Urothelium cell line (cell line): Measurements from ENCODE around the gene KLF1.
"Not testable (repeated sequence)": the region's sequence is repeated elsewhere in the genome, so short reads cannot be mapped to it uniquely, and the experiment has no call there.

Experiments used
- DNase-seq: peaks from one replicate; pipeline ENCODE4 v3.0.0; 2011; ENCODE audit warnings: low spot score, mixed read lengths
- FAIRE-seq: peaks from 2 replicates; lab custom pipeline; 2011; peaks lifted over from hg19 to GRCh38; lab: Jason Lieb, UNC

KLF1 gene

DNA sequence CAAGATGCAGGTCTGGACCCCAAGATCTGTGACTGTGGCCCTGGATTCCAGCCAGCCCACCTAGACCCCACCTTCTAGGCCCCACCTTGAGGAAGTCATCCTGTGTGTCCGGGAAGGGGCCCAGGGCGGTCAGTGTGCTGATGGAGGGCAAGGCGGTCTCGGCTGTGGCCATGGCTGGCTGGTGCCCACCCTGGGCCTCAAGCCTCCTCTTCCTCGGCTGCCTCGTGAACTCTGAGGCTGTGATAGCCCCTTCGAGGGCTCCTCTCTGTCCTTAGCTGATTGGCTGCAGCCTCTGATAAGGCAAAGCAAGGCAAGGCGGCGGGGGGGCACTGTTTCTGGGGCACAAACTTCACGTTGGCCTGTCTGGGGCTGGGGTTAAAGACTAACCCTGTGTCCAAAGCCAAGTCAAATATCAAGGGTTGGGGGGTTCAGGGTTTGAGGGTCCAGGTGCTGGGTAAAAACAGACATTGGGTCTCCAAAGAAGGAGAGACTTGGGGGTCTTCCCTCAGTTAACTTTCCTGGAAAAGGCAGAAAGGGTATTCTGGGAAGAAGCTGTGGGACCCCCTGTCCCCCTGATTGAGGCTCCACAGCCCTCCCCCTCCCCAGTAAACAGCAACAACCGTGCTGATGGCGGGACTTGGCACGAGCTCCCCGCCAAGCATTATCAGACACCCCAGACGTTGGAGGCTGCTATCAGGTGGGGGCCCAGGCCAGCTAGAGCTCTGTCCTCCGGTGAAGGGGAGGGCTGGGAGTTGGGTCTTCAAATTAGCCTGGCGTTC lies at the start of gene KLF1:
KLF1 (minus strand) TSS at position 233 of the 779 bp plus-strand sequence; CDS start at position 172, 61 bp downstream.
- DNase-seq, result no peak
- FAIRE-seq, result no peak

DNA sequence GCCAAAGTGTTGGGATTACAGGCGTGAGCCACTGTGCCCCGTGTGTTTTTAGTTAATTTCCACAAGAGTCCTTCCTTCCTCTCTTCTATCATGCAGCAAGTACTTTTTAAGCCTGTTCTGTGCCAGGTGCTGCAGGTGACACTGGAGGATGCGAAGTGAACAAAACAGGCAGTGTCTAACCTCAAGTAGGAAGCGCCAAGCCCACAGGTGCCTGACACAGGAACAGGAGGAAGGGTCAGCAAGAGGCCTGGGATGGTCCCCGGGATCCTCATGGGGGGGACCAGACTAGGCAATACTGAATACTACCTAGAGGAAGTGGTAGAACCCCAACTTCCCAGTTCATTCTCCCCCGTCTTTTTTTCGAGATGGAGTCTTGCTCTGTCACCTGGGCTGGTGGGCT lies 49.6 kb upstream of the KLF1 start:
- FAIRE-seq, result no peak
- no peak for DNase-seq

DNA sequence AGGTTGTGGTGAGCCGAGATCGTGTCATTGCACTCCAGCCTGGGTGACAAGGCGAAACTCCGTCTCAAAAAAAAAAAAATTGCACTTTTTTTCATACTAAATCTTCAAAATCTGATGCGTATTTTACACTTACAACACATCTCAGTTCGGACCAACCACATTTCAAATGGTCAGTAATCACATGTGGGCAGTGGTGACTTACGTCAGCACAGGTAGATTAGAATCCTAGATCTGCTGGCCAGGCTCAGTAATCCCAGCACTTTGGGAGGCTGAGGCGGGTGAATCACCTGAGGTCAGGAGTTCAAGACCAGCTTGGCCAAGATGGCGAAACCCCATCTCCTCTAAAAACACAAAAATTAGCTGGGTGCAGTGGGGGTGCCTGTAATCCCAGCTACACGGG lies 48.1 kb upstream of the KLF1 start:
- DNase-seq (no peak), FAIRE-seq (no peak)

DNA sequence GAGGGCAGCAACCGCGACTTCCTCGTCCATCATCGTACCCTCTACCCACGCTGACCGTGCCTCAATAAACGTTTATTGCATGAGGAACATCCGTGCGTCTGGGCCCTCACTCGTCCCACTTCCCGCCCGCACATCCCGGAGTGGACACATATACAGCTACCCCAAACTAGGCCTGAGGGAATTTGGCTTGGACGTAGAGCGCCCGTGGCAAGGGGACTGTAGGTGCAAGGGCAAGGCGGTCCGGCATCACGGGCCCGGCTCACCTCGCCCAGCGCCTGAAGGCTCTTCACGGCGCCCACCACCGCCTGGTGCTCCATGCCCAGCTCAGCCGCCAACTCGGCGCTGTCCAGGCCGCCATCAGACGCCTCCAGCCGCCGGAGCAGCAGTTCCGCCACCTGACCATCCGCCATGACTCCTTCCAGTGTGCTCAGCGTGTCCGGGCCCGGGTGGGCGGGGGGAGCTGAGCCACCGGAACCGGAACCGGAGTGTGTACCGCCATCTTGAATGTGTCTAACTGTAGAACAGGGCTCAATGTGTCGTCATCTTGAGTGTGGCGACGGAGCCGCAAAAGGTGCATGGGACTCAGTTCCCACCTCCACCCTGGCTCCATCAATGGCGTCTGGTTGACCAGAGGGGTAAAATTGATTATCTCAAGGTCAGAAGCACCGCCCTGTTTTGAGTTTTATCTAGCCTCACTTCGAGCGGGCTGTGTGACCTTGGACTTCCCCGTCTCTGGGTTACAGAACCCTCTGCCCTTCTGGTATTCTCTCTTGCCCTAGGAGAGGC lies 46.5 kb upstream of the KLF1 start, which contains the start of gene FARSA:
FARSA (minus strand) TSS at position 425 of the 786 bp plus-strand sequence; CDS start at position 410, 15 bp downstream.
- no peak for FAIRE-seq

DNA sequence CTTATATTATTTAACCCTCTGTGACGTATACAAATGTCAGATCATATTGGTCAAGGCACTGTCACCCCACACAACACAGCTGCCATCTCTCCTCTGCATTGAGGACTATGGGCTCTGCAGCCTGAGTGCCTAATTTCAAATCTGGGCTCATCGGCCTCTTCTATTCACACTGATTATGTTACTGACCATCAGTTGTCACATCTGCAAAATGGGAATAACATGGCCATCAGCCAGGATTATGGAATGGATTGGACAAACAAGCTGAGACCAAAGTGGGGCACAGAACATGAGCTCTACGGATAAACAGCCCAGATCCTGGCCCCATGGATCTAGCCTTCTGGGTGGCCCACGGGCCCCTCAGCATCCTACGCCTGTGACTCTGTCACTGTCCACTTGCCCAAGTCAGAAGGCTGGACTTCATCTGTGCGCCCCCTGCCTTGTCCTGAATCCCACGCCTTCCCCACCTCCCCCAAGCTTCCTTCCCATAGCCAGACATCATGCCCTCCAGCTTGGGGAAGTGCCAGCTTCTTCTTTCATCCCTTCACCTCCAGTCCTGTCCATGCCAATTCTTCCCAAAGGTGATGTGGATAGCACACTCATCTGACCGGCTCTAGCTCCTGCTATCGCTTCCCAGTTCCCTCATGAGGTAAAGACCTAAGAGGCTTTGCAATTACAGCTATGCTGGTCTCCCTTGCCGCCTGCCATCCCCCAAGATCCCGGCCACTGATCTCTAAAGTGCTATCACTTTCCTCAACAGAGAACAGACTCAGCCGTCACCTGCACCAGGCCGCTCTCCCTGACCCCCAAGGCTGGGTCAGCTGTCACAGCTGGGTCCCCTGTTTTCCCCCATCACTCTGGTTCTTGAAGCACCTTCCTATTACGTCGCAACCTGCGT lies 45.6 kb upstream of the KLF1 start:
- FAIRE-seq (no peak), DNase-seq (no peak)

More for the DNA sequence above, 46.5 kb upstream of the KLF1 start, which contains the start of gene FARSA:
- peak; percentile 83 for DNase-seq

DNA sequence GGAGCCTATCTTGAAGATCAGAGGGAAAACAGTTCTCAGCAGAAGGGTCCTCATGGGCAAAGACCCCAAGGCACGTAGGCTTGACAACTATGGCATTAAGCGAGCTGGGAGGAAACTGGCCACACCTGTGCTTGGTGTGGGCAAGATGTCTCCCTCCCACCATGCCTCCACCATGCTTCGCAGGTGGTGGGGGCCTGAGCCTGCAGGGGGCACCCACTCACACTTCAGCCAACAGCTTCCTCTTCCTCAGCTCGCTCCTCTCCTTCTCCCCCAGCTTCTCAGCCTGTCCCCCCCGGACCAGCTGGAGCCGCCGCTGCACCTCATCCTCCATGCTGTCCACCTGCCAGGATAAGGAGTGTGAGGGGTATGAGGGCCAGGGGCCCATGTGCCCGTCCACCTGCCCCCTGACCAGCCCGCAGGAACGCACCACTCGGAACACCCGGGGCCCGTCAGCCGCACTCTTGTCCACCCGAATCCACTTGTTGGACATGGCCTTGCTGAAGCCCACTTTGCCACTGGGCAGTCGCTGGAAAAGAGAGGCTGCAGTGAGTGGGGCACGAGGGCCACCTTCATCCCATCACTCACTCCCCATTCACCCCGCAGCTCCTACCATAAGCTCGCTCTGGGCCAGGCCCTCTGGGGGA lies 43.1 kb upstream of the KLF1 start:
- DNase-seq (no peak), FAIRE-seq (no peak)

DNA sequence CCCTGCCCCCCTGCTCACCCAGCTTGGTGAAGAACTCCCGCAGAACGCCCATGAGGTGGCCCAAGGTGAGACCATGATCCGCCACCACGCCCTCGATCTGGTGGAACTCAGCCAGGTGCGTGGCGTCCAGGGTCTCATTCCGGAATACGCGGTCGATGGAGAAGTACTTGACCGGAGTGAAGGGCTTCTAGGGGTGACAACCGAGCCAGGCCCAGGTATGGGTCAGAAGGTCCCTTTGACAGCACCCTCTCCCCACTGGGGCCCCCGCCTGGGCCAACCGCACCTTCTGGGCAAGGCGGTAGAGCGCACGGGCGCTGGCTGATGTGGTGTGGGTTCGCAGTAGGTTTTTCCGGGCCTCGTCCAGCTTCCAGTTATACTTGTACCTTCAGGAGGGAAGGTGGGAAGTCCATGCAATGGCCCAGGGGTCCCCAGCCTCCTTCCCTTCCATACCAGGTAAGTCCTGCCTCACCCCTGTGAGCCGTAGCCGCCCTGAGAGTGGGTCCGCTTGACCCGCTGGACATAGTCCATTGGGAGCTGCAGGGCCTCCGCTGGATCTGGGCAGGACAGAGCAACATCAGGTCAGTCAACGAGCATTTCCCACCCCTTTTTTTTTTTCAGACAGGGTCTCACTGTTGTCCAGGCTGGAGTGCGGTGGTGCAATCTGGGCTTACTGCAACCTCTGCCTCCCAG lies 37.8 kb upstream of the KLF1 start:
- DNase-seq (no peak), FAIRE-seq (no peak)

DNA sequence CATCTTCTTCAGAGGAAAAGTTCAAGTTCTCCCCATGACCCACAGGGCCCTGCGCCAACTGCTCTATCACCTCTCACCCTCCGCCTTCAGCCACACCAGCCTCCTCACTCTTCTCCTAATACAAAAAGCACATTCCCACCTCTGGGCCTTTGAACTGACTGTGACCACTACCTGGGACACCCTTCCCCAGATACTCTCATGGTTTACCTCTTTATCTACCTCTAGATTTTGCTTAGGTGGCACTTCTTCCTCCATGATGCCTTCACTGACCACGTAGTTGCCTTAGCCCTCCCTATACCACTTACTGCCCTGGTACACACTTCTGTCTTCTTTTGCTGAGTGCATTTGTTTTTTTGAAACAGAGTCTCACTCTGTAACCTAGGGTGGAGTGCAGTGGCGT lies 36.0 kb upstream of the KLF1 start:
- no peak for DNase-seq
- no peak for FAIRE-seq

DNA sequence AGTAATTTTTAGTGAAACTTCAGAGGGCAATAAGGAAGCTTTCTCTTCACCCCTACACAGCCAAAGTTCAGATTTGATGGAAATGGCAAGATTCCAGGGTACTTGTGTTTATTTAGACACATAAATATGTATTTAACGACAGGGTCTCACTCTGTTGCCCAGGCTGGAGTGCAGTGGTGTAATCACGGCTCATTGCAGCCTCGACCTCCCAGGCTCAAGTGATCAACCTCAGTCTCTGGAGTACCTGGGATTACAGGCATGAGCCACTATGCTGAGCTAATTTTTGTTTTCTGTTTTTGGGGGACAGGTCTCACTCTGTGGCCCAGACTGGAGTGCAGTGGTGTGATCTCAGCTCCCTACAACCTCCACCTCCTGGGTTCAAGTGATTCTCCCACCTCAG lies 34.0 kb upstream of the KLF1 start:
- no peak for DNase-seq
- FAIRE-seq, result no peak

DNA sequence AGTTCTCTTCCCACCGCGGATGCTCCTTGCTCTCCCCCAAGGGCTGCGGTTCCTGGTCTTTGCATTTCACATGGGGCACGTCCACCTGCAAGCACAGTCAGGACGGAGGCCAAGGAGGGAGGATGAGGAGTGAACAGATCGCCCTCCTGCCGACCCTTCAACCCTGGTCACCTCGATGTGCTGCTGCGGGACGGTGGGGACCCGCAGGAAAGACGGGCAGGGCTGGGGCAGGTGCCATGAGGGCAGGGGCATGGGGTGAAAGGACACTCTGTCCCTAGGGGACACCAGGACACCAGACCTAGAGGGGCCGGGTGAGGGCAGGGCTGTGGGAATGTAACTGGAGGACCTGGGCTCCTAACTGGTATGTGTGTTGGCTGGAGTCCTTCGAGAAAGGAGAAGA lies 31.3 kb upstream of the KLF1 start:
- FAIRE-seq (no peak), DNase-seq (no peak)

DNA sequence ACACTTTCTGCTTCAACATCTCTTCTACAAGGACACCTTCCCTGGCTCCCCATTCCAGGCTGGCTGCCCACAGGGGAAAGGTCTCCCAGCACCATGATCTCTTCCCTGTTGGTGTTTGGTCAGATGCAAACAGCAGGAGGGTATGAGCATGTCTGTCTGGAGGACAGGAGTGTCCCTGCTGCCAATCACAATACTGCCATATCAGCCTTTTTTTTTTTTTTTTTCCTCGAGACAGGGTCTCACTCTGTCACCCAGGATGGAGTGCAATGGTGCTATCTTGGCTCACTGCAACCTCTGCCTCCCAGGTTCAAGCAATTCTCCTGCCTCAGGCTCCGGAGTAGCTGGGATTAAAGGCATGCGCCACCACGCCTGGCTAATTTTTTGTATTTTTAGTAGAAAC lies 28.9 kb upstream of the KLF1 start:
- FAIRE-seq, result not testable (repeated sequence)

DNA sequence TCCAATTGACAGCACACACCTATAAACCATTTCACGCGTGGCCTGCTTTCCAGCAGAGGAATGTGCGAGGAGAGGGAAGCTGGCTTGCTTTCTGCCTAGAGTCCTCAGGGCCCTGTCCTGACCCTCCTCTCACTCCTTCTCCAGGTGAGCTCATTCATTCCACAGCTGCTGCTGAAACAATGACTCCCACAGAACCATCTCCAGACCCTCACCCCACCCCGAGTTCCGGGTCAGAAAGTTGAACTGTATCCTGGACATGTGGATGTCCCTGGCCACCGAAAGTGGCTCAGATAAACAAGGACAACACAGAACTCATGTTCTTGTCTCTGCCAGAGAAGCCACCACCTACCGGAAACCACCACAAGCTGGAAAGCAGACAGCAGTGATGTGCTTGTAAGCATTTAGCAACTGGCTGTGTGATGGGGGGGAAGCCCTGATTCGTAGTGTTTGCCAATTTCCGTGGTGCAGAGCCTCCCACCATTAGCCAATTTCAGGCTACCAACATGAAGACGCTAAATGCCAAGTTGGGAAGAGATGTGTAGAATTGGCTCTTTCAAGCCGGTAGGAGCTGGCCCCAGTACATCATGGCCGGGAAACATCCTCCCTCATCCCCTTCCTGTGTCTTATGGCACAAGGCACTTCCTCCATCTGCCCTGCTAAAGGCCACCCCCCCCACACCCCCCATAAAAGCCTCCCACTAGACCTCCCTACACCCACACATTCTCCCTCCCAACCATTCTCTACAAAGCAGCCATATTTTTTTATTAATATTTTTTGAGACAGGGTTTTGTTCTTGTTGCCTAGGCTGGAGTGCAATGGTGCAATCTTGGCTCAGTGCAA lies 27.1 kb upstream of the KLF1 start:
- no peak for FAIRE-seq
- DNase-seq, result no peak

More for the DNA sequence above, 28.9 kb upstream of the KLF1 start:
- not testable (repeated sequence) for DNase-seq

DNA sequence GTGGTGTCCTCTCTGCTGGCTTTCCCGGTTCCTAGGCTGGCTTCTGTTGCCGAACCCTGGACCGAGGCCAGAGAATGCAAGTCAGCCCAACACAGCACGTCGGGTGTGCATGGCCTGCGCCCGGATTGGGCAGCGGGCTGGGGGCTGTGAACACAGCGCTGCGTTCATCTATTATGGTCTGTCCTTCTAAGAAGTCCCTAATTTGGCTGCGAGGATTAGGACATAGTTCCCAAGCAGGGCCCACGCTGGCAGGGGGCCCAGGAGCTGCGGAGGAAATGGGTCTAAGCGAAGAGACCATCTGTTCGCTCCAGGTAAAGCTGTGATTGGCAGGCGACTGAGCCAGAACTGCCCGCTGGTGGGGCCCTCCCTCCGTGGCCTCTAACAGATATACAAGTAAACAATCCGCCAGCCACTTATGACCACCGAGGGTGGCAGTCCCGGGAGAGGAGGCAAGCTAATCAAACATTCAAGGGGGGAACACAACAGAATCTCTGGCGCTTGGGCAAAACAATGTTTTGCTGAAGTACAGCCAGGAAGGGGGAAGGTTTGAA lies 26.1 kb upstream of the KLF1 start:
- no peak for FAIRE-seq
- DNase-seq, result no peak

DNA sequence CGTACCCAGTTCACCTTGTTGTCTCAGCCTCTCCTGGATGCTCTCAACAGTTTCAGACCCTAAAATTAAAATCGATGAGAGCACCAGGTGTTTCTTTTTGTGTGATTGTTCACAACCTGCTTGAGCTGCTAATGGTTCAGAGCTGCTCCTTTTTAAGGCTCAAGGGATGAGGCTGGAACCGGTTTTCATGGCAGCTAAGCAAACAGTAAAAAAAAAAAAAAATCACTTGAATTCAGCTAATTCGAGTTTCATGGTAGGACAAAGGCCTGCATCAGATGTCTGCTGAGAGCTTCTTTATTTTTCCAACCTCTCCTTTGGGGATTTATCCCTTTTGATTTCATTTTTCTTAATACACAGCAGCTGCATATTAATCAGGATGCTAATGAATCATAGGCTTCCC lies 25.6 kb upstream of the KLF1 start:
- FAIRE-seq (no peak), DNase-seq (no peak)

DNA sequence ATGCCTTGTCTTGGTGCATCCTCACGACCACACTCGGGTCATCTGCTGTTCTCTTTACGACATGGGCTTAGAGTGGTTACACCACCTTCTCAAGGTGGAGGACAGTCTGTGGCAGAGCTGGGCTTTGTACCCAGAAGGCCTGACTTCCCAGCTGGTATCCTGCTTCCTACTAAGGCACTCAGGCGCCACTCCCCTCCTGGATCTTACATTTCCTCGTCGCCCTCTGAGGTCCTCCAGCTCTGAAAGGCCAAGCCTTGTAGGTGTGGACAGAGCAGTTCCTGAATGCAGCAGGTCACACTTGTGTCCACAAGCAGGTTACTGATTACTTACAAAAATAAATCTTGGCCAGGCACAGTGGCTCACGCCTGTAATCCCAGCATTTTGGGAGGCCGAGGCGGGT lies 20.2 kb upstream of the KLF1 start:
- FAIRE-seq, result no peak
- DNase-seq, result no peak

DNA sequence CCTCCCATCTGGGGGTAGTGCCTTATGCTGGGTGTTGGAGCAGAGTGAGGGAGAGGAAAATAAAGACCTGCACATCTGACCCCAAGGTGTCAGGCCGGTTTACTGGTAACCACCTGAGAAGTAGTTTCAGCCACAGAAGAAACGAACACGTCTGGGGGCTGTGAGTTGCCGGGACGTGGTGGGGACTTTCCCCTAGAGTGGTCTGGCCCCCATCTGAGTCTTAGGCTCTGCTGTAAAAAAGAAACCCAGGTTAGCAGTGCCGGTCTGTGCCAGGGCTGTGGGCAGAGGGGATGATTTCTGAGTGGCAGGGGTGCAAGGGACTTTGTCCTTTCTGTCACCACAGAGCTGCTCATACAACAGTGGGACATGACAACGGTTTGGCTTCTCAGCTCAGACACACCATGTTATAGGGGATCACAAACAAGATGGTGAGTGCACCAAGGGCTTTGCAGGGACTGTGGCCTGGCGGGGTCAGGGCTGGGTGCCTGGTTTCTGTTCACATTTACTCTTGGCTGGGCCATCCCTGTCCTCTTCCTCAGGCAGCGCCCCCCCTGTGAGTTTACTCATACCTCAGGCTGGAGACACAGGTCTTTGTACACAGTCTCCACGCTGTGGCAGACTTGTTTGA lies 13.0 kb upstream of the KLF1 start:
- no peak for FAIRE-seq
- no peak for DNase-seq

DNA sequence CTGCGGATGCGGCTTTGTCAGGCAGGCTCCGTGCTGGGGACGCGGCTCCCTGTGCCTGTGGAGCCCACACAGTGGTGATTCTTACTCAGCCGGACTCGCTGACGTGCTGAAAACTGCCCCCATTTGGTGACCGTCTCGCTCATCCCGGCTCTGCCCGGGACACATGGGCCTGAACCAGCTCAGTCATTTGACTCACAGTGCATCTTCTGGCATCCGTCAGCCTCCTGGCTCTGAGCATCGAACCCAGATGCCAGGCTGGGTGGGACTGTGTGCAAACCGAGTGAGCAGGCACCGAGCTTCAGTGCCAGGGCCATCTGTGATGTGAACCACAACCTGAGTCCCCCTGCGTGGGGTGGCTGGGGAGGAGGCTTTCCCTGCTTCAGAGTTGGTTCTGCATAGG lies 9.5 kb upstream of the KLF1 start:
- DNase-seq (no peak), FAIRE-seq (no peak)

DNA sequence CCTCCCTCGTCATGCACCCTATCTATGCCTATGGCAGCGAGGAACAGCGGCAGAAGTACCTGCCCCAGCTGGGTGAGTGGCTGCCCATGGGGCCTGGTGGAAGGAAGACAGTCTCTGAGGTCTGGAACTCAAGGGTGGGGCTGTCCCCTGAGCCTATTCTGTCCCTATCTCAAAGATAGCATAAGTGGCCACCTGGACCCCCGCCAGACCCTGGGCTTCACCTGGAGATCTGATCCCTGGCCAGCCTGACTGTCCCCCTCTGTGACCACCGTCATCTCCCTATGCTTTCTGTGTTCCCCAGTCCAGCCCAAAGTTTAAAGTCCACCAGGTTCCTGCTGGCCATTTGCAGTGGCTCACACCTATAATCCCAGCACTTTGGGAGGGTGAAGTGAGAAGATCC lies 6.6 kb upstream of the KLF1 start:
- FAIRE-seq (no peak), DNase-seq (no peak)
